Prostate gland (tissue), 2 donors: ENCODE data around the gene VPS54. TPM values are rescaled to one million over a fixed set of nuclear protein-coding genes. Genes with fewer than 3 reads are reported as not detected.

Source experiments
- DNase-seq: peaks from one replicate; pipeline ENCODE4 v3.0.0-alpha.2; 2019; ENCODE audit warnings: low spot score
- H3K27ac ChIP-seq, 2 donors: fragments of 200-600 bp; sonication (generic); 2 replicates each; pipeline ENCODE4 v1.5.1; 2017 to 2019
- H3K27me3 ChIP-seq: fragments of 200-600 bp; sonication (generic); replicated peaks from 2 replicates; pipeline ENCODE4 v1.5.1; 2019; ENCODE audit not compliant: insufficient read depth
- H3K36me3 ChIP-seq, 2 donors: fragments of 200-600 bp; sonication (generic); 1 replicate in 1 of 2; 2 replicates in 1 of 2; pipeline versions ENCODE4 v1.5.1 to v1.8.1; 2017 to 2019
- H3K4me1 ChIP-seq: fragments of 200-600 bp; sonication (generic); replicated peaks from 2 replicates; pipeline ENCODE4 v1.5.1; 2019
- H3K4me3 ChIP-seq, 2 donors: fragments of 200-600 bp; sonication (generic); 2 replicates each; pipeline ENCODE4 v1.5.1; 2017 to 2019
- H3K9me3 ChIP-seq: fragments of 200-600 bp; sonication (generic); 2 replicates; pipeline ENCODE4 v1.5.1; 2017
- CTCF ChIP-seq, 4 experiments: fragments of 200-600 bp in 2 of 4; fragments of 450-650 bp in 2 of 4; sonication (generic) in 2 of 4; IDR thresholded peaks; 1 replicate in 3 of 4; 2 replicates in 1 of 4; pipeline ENCODE4 v1.5.1; 2016 to 2019; ENCODE audit warnings: antibody characterized with exemption in 4 of 4, mild to moderate bottlenecking in 2 of 4, moderate library complexity in 2 of 4
- POLR2A ChIP-seq: fragments of 450-650 bp; IDR thresholded peaks from one replicate; pipeline ENCODE4 v1.6.1; 2016; ENCODE audit warnings: antibody characterized with exemption, mild to moderate bottlenecking
- POLR2AphosphoS5 ChIP-seq: sonication (generic); formaldehyde crosslinking; IDR thresholded peaks from one replicate; pipeline ENCODE4 v1.6.1; 2017; ENCODE audit warnings: antibody characterized with exemption
- WGBS: methylation state at CpG from one replicate; pipeline ENCODE4 v1.1.5; 2018; 5-methylcytosine and 5-hydroxymethylcytosine counted together
- intact Hi-C: fragments of 100-400 bp; cut with DNase I; formaldehyde crosslinking; loops from one replicate; pipeline ENCODE4 v1.14.2; 2022
- total RNA-seq, 2 donors: library from RNA; depleted of rRNA; stranded (reverse); fragments of >200 nt; gene quantifications; one replicate each; pipeline ENCODE4 v1.1.0, GENCODE V29; 2016

Gene VPS54
- total RNA-seq, result 10 to 100 TPM; 33.5 to 41.1 TPM

GRCh38 chr2:64019083-64019974 lies at the start of gene VPS54:
Gene VPS54 (minus strand): TSS chr2:64019428. CDS start chr2:63983999, 35,429 bp downstream.
- H3K4me3 ChIP-seq, result peak within 1 kb of the TSS; percentile 79 to 86
- TF ChIP-seq POLR2AphosphoS5 (no peak), CTCF (IDR thresholded peaks at IDR 0.05) (peak in 2 of 4 experiments; percentile 5 to 37), POLR2A (peak; percentile 52)
- H3K27me3 ChIP-seq, result no peaks in the 10 kb centered on the region
- H3K36me3 ChIP-seq, result no peaks in the 10 kb centered on the region
- DNase-seq, result peak; percentile 50
- H3K4me1 ChIP-seq, result no peaks in the 10 kb centered on the region
- H3K27ac ChIP-seq, result peak within 1 kb of the TSS; percentile 98 to 99
- H3K9me3 ChIP-seq, result no peaks in the 10 kb centered on the region
- intact Hi-C loops, result no loop called here
- WGBS, result 1% methylated on average over 46 of the region's 77 CpGs

- H3K9me3 ChIP-seq, result no peaks in the 10 kb centered on the region
- no peaks in the 10 kb centered on the region for H3K27me3 ChIP-seq
- no peaks in the 10 kb centered on the region for H3K36me3 ChIP-seq
- DNase-seq, result no peak
- TF ChIP-seq POLR2AphosphoS5 (no peak), CTCF (IDR thresholded peaks at IDR 0.05) (no peak), POLR2A (no peak)
- no peak overlapping the region for H3K4me3 ChIP-seq
- WGBS, result 39% methylated on average over 1 of the region's 1 CpG
- H3K27ac ChIP-seq, result no peak overlapping the region
- no peaks in the 10 kb centered on the region for H3K4me1 ChIP-seq
- intact Hi-C loops, result no loop called here
Observed at GRCh38 chr2:64067326-64067725, 48.1 kb upstream of the VPS54 start.

GRCh38 chr2:64065516-64065915 lies 46.3 kb upstream of the VPS54 start:
- H3K36me3 ChIP-seq, result no peaks in the 10 kb centered on the region
- intact Hi-C loops, result no loop called here
- no peaks in the 10 kb centered on the region for H3K4me1 ChIP-seq
- 48% methylated on average over 6 of the region's 6 CpGs for WGBS
- H3K4me3 ChIP-seq, result no peak overlapping the region
- no peak overlapping the region for H3K27ac ChIP-seq
- TF ChIP-seq POLR2AphosphoS5, result no peak
- no peak for TF ChIP-seq POLR2A
- no peak for TF ChIP-seq CTCF (IDR thresholded peaks at IDR 0.05)
- H3K9me3 ChIP-seq, result no peaks in the 10 kb centered on the region
- H3K27me3 ChIP-seq, result no peaks in the 10 kb centered on the region
- no peak for DNase-seq

GRCh38 chr2:64063924-64064331 lies 44.7 kb upstream of the VPS54 start:
- H3K9me3 ChIP-seq, result no peaks in the 10 kb centered on the region
- H3K4me1 ChIP-seq, result no peaks in the 10 kb centered on the region
- 50% methylated on average over 4 of the region's 4 CpGs for WGBS
- no peaks in the 10 kb centered on the region for H3K36me3 ChIP-seq
- no peak overlapping the region for H3K4me3 ChIP-seq
- TF ChIP-seq CTCF (IDR thresholded peaks at IDR 0.05) (no peak), POLR2AphosphoS5 (no peak)
- peak; percentile 29 for DNase-seq
- peak overlapping the region; percentile 40 to 54 for H3K27ac ChIP-seq
- H3K27me3 ChIP-seq, result no peaks in the 10 kb centered on the region
- intact Hi-C loops, result no loop called here

- Histone ChIP-seq H3K4me1 (no peaks in the 10 kb centered on the region), H3K27ac (peak overlapping the region; percentile 40 to 54), H3K9me3 (no peaks in the 10 kb centered on the region), H3K4me3 (no peak overlapping the region), H3K36me3 (no peaks in the 10 kb centered on the region), H3K27me3 (no peaks in the 10 kb centered on the region)
- peak; percentile 13 for DNase-seq
- WGBS, result 83% methylated on average over 3 of the region's 3 CpGs
- intact Hi-C loops, result no loop called here
- TF ChIP-seq POLR2AphosphoS5 (no peak), CTCF (IDR thresholded peaks at IDR 0.05) (no peak), POLR2A (no peak)
Observed at GRCh38 chr2:64063454-64063853, 44.2 kb upstream of the VPS54 start.
